Fibroblast of lung (primary cell): ENCODE data around the gene MVB12A. TPM values are rescaled to one million over a fixed set of nuclear protein-coding genes. Genes with fewer than 3 reads are reported as not detected.
A peak's percentile ranks its signal among the peaks of the same experiment; 100 is the strongest.

ENCODE experiments used
- DNase-seq, 2 donors: peaks; one replicate each; pipeline versions ENCODE4 v3.0.0 to v3.0.0-alpha.2; 2010; ENCODE audit warnings: low read depth in 2 of 2
- H2AFZ ChIP-seq: 2 replicates; pipeline ENCODE4 v1.5.1; 2012; ENCODE audit warnings: low read length, control low read depth, inconsistent platforms
- H3K27ac ChIP-seq: 2 replicates; pipeline ENCODE4 v1.5.1; 2011; ENCODE audit warnings: low read length, control low read depth; ENCODE audit not compliant: insufficient read depth
- H3K27me3 ChIP-seq: 2 replicates; pipeline ENCODE4 v1.5.1; 2011; ENCODE audit warnings: mild to moderate bottlenecking, low read length; ENCODE audit not compliant: control insufficient read depth, insufficient read depth
- H3K36me3 ChIP-seq: 2 replicates; pipeline ENCODE4 v1.5.1; 2011; ENCODE audit warnings: low read length; ENCODE audit not compliant: control insufficient read depth, insufficient read depth
- H3K4me1 ChIP-seq: 2 replicates; pipeline ENCODE4 v1.5.1; 2011; ENCODE audit warnings: low read length; ENCODE audit not compliant: control insufficient read depth, insufficient read depth; ENCODE audit errors: extremely low read depth
- H3K4me2 ChIP-seq: 2 replicates; pipeline ENCODE4 v1.5.1; 2011; ENCODE audit warnings: low read length, control low read depth; ENCODE audit not compliant: insufficient read depth; ENCODE audit errors: extremely low read depth
- H3K4me3 ChIP-seq, 4 experiments: fragments of 200-600 bp in 1 of 4; sonication (generic) in 1 of 4; replicated peaks in 1 of 4; 2 replicates each; pipeline ENCODE4 v1.5.1; 2011 to 2016; ENCODE audit warnings: low read length in 4 of 4, low read depth in 3 of 4, mild to moderate bottlenecking in 3 of 4, control low read depth in 2 of 4, inconsistent platforms in 1 of 4, mixed read lengths in 1 of 4; ENCODE audit not compliant: insufficient read depth in 1 of 4; ENCODE audit errors: control extremely low read depth in 1 of 4
- H3K79me2 ChIP-seq: 2 replicates; pipeline ENCODE4 v1.5.1; 2012; ENCODE audit warnings: mild to moderate bottlenecking, low read length, inconsistent platforms; ENCODE audit not compliant: control insufficient read depth, insufficient read depth
- H3K9ac ChIP-seq: 2 replicates; pipeline ENCODE4 v1.5.1; 2011; ENCODE audit warnings: mild to moderate bottlenecking, low read length, control low read depth; ENCODE audit not compliant: insufficient read depth
- H3K9me3 ChIP-seq: 2 replicates; pipeline ENCODE4 v1.5.1; 2012; ENCODE audit warnings: low read depth, low read length; ENCODE audit not compliant: control insufficient read depth, insufficient read depth
- H4K20me1 ChIP-seq: 2 replicates; pipeline ENCODE4 v1.5.1; 2011; ENCODE audit warnings: low read length; ENCODE audit not compliant: control insufficient read depth, insufficient read depth; ENCODE audit errors: extremely low read depth
- CTCF ChIP-seq, 2 donors: IDR thresholded peaks in 1 of 2; conservative IDR thresholded peaks in 1 of 2; 1 replicate in 1 of 2; 2 replicates in 1 of 2; pipeline ENCODE4 v1.5.1; 2011 to 2012; ENCODE audit warnings: low read length in 2 of 2, control low read depth in 1 of 2, inconsistent platforms in 1 of 2, low read depth in 1 of 2, mild to moderate bottlenecking in 1 of 2
- EZH2 ChIP-seq: IDR thresholded peaks from 2 replicates; pipeline ENCODE4 v1.5.1; 2012; ENCODE audit warnings: low read length, control low read depth, mild to moderate bottlenecking; ENCODE audit errors: missing control alignments
- polyA plus RNA-seq, 2 donors: library from polyadenylated mRNA; depleted of rRNA in 1 of 2; stranded (reverse) in 1 of 2; unstranded in 1 of 2; fragments of >200 nt; gene quantifications; 2 replicates each; pipeline ENCODE4 v1.2.1, GENCODE V29; 2011 to 2012; ENCODE audit warnings: missing spikeins in 1 of 2
- total RNA-seq: library from RNA; depleted of rRNA; stranded (reverse); fragments of >200 nt; gene quantifications from 2 replicates; pipeline ENCODE4 v1.2.1, GENCODE V29; 2014

Gene MVB12A
- total and polyA plus RNA-seq, 2 donors (not counting 1 experiment from before 2014, with no cell fraction given) = 24.8 to 34.7 TPM

GRCh38 chr19:17385878-17386611 is 33.8 kb upstream of the MVB12A start:
- peak; percentile 28 to 51 for DNase-seq
- Histone ChIP-seq H3K4me1 (no peaks in the 10 kb centered on the region), H3K79me2 (no peaks in the 10 kb centered on the region), H3K27ac (no peak overlapping the region), H3K4me2 (no peak overlapping the region), H2AFZ (no peak overlapping the region), H4K20me1 (no peaks in the 10 kb centered on the region), H3K9ac (no peak overlapping the region), H3K36me3 (no peaks in the 10 kb centered on the region), H3K27me3 (no peaks in the 10 kb centered on the region), H3K9me3 (no peaks in the 10 kb centered on the region), H3K4me3 (no peak overlapping the region)
- TF ChIP-seq EZH2 = no peak
- TF ChIP-seq CTCF (conservative IDR thresholded peaks at IDR 0.05 in 1 of 2, IDR thresholded peaks at IDR 0.05 in 1 of 2; ENCODE audit: low read depth in 1 of 2, low read length in 2 of 2) = peak; percentile 90 to 92

- Histone ChIP-seq H3K4me1 (peaks cover 2% of the 10 kb centered on the region), H3K79me2 (no peaks in the 10 kb centered on the region), H3K36me3 (no peaks in the 10 kb centered on the region), H4K20me1 (no peaks in the 10 kb centered on the region), H3K9ac (no peak overlapping the region), H3K4me3 (no peak overlapping the region), H3K27me3 (peaks cover 2% of the 10 kb centered on the region), H3K9me3 (no peaks in the 10 kb centered on the region), H2AFZ (no peak overlapping the region), H3K4me2 (no peak overlapping the region), H3K27ac (no peak overlapping the region)
- DNase-seq = no peak
- TF ChIP-seq CTCF (conservative IDR thresholded peaks at IDR 0.05 in 1 of 2, IDR thresholded peaks at IDR 0.05 in 1 of 2; ENCODE audit: low read depth in 1 of 2, low read length in 2 of 2) (no peak), EZH2 (no peak)
These were observed 30.6 kb upstream of the MVB12A start for GRCh38 chr19:17389288-17389687.

GRCh38 chr19:17389957-17390664 is 29.7 kb upstream of the MVB12A start:
- H2AFZ ChIP-seq = peak overlapping the region; percentile 48
- H3K9me3 ChIP-seq = no peaks in the 10 kb centered on the region
- no peaks in the 10 kb centered on the region for H4K20me1 ChIP-seq
- H3K36me3 ChIP-seq = no peaks in the 10 kb centered on the region
- peak overlapping the region; percentile 16 to 64 (median 42) for H3K4me3 ChIP-seq
- peaks cover 3% of the 10 kb centered on the region for H3K27me3 ChIP-seq
- no peak for DNase-seq
- H3K4me2 ChIP-seq = peak overlapping the region; percentile 67
- H3K79me2 ChIP-seq = no peaks in the 10 kb centered on the region
- H3K4me1 ChIP-seq = peaks cover 2% of the 10 kb centered on the region
- no peak overlapping the region for H3K27ac ChIP-seq
- H3K9ac ChIP-seq = peak overlapping the region; percentile 40
- no peak for TF ChIP-seq CTCF (conservative IDR thresholded peaks at IDR 0.05 in 1 of 2, IDR thresholded peaks at IDR 0.05 in 1 of 2; ENCODE audit: low read depth in 1 of 2, low read length in 2 of 2)
- TF ChIP-seq EZH2 = no peak
